GM19372 (cell line): ENCODE measurements around the gene INS.

Experiments used
- ATAC-seq: cut with Tn5 transposase; IDR thresholded peaks from one replicate; pipeline ENCODE4 v1.9.1; 2021; ENCODE audit warnings: mild to moderate bottlenecking, low read depth, moderate library complexity; ENCODE audit not compliant: unreplicated experiment

Gene INS

GRCh38 chr11:2149864-2150847 lies 10.9 kb downstream of the INS start:
- no peak for ATAC-seq

- ATAC-seq = no peak
Measured at GRCh38 chr11:2149460-2149859, 11.5 kb downstream of the INS start.

- ATAC-seq = no peak
Measured at GRCh38 chr11:2148595-2148994, 12.4 kb downstream of the INS start.

- ATAC-seq = no peak
Measured at GRCh38 chr11:2147391-2147790, 13.6 kb downstream of the INS start.

- ATAC-seq = no peak
Measured at GRCh38 chr11:2146051-2146450, 15.0 kb downstream of the INS start.

- ATAC-seq = no peak
Measured at GRCh38 chr11:2144544-2145248, 16.3 kb downstream of the INS start.

- ATAC-seq = no peak
Measured at GRCh38 chr11:2143799-2144543, 17.0 kb downstream of the INS start.

GRCh38 chr11:2143477-2143798 lies 17.6 kb downstream of the INS start:
- ATAC-seq = no peak

- ATAC-seq = no peak
Measured at GRCh38 chr11:2142762-2143202, 18.2 kb downstream of the INS start.

GRCh38 chr11:2142300-2142759 lies 18.7 kb downstream of the INS start:
- ATAC-seq = no peak

GRCh38 chr11:2140411-2141400 lies 20.3 kb downstream of the INS start:
- ATAC-seq = no peak

- ATAC-seq = no peak
Measured at GRCh38 chr11:2139621-2140337, 21.2 kb downstream of the INS start.

- no peak for ATAC-seq
Measured at GRCh38 chr11:2139123-2139521, 21.9 kb downstream of the INS start, which contains the start of gene IGF2. TSS of gene IGF2 (minus strand) at chr11:2139389. CDS start at chr11:2135523, 3,866 bp downstream.

- ATAC-seq = no peak
Measured at GRCh38 chr11:2138431-2139122, 22.4 kb downstream of the INS start.

GRCh38 chr11:2138068-2138430 lies 23.0 kb downstream of the INS start:
- no peak for ATAC-seq

- ATAC-seq = no peak
Measured at GRCh38 chr11:2137202-2138067, 23.6 kb downstream of the INS start.

GRCh38 chr11:2136952-2137201 lies 24.1 kb downstream of the INS start:
- ATAC-seq = no peak
